ENCODE results near the gene SCO2. TPM values are rescaled to one million over a fixed set of nuclear protein-coding genes. Genes with fewer than 3 reads are reported as not detected.

The SCO2 gene
- total and polyA plus RNA-seq, 2 of the 13 experiments (the other 11 are each of a cell fraction or from before 2014, with no cell fraction given) = 0.32 to 3.7 TPM

GRCh38 chr22:50569041-50569459 is 43.7 kb upstream of the SCO2 start (continued):
- TF ChIP-seq KDM2A (CRISPR knock-in tag; IDR thresholded peaks at IDR 0.05; ENCODE audit: borderline replicate concordance, low read depth) (peak; percentile 31; the same call in 1 of the 2 replicates), ELF3 (CRISPR knock-in tag; IDR thresholded peaks at IDR 0.05) (peak; percentile 46; the same call in 1 of the 2 replicates), MYPOP (CRISPR knock-in tag; IDR thresholded peaks at IDR 0.05) (peak; percentile 36; the same call in 1 of the 2 replicates), TAF1 (CRISPR knock-in tag; IDR thresholded peaks at IDR 0.05) (0 out of 2 replicates have a peak, but pooled peaks have one; percentile 27), NCOR1 (IDR thresholded peaks at IDR 0.05; ENCODE audit: borderline replicate concordance, low read length) (no peak; the same call in 1 of the 2 replicates), POLR2G (IDR thresholded peaks at IDR 0.05; ENCODE audit: low read depth, low read length) (0 out of 2 replicates have a peak, but pooled peaks have one; percentile 48), EP300 (IDR thresholded peaks at IDR 0.05; ENCODE audit: low read depth in 2 of 2, low read length in 2 of 2) (peak in 1 of 2 experiments; percentile 48; a peak in 1 of 4 replicates), EP300 (CRISPR knock-in tag; IDR thresholded peaks at IDR 0.05; ENCODE audit: borderline replicate concordance) (no peak; the same call in 1 of the 2 replicates), MED1 (CRISPR knock-in tag; IDR thresholded peaks at IDR 0.05) (peak; percentile 64; the same call in 1 of the 2 replicates), GATAD2A (CRISPR knock-in tag; IDR thresholded peaks at IDR 0.05) (peak; percentile 69), SOX13 (IDR thresholded peaks at IDR 0.05) (no peak), SOX13 (CRISPR knock-in tag; conservative IDR thresholded peaks at IDR 0.05 in 1 of 2, IDR thresholded peaks at IDR 0.05 in 1 of 2) (peak in 1 of 2 experiments; percentile 30; a peak in 1 of 4 replicates), KAT8 (CRISPR knock-in tag; IDR thresholded peaks at IDR 0.05) (peak; percentile 26; the same call in 1 of the 2 replicates), HNRNPH1 (optimal IDR thresholded peaks at IDR 0.05; ENCODE audit: low read depth, low read length) (peak; percentile 2), CENPBD1 (CRISPR knock-in tag; IDR thresholded peaks at IDR 0.05; ENCODE audit: borderline replicate concordance, low read depth) (no peak), ZNF788 (CRISPR knock-in tag; IDR thresholded peaks at IDR 0.05; ENCODE audit: borderline replicate concordance) (peak; percentile 40; the same call in 1 of the 2 replicates), ZNF768 (CRISPR knock-in tag; IDR thresholded peaks at IDR 0.05) (0 out of 2 replicates have a peak, but pooled peaks have one; percentile 40), MLX (CRISPR knock-in tag; IDR thresholded peaks at IDR 0.05) (peak; percentile 74), RERE (CRISPR knock-in tag; IDR thresholded peaks at IDR 0.05; ENCODE audit: low read depth) (0 out of 2 replicates have a peak, but pooled peaks have one; percentile 46), NR1H2 (CRISPR knock-in tag; IDR thresholded peaks at IDR 0.05; ENCODE audit: borderline replicate concordance, low read depth) (no peak), ZNF543 (CRISPR knock-in tag; IDR thresholded peaks at IDR 0.05) (0 out of 2 replicates have a peak, but pooled peaks have one; percentile 51), TEAD3 (CRISPR knock-in tag; optimal IDR thresholded peaks at IDR 0.05; ENCODE audit: borderline replicate concordance) (peak; percentile 52), RXRB (CRISPR knock-in tag; IDR thresholded peaks at IDR 0.05; ENCODE audit: borderline replicate concordance) (peak; percentile 58; the same call in 1 of the 2 replicates)

Measured in HepG2 (cell line).